ENCODE data around the gene SPATA16. TPM values are rescaled to one million over a fixed set of nuclear protein-coding genes. Genes with fewer than 3 reads are reported as not detected.

SPATA16 gene
- total and polyA plus RNA-seq, 2 donors (not counting 1 experiment from before 2014, with no cell fraction given), result not detected

- Histone ChIP-seq H3K4me3 (ENCODE audit: control extremely low read depth in 1 of 5, extremely low read depth in 1 of 5, insufficient read depth in 1 of 5, low read depth in 2 of 5, low read length in 4 of 5) (no peak overlapping the region), H3K27ac (ENCODE audit: low read length in 2 of 2) (no peak overlapping the region), H4K20me1 (ENCODE audit: control insufficient read depth, insufficient read depth, low read length, poor library complexity, severe bottlenecking) (no peaks in the 10 kb centered on the region), H3K9me3 (ENCODE audit: control extremely low read depth in 1 of 3, control insufficient read depth in 2 of 3, insufficient read depth in 1 of 3, low read length in 2 of 3) (no peaks in the 10 kb centered on the region), H3K79me2 (ENCODE audit: control insufficient read depth, insufficient read depth, low read length) (no peaks in the 10 kb centered on the region), H3K9ac (ENCODE audit: low read length) (no peak overlapping the region), H2AFZ (ENCODE audit: insufficient read depth, low read depth, low read length, poor library complexity, severe bottlenecking) (no peak overlapping the region), H3K4me1 (ENCODE audit: control insufficient read depth in 2 of 2, insufficient read depth in 2 of 2, low read length in 2 of 2) (no peaks in the 10 kb centered on the region), H3K4me2 (replicated peaks; ENCODE audit: low read depth, low read length, poor library complexity, severe bottlenecking) (no peak overlapping the region), H3K36me3 (replicated peaks in 1 of 2; ENCODE audit: control extremely low read depth in 1 of 2, control insufficient read depth in 1 of 2, extremely low read depth in 1 of 2, insufficient read depth in 2 of 2, low read length in 1 of 2) (no peaks in the 10 kb centered on the region), H3K27me3 (replicated peaks in 1 of 4; ENCODE audit: control extremely low read depth in 1 of 4, control insufficient read depth in 3 of 4, insufficient read depth in 4 of 4, low read length in 3 of 4) (no peaks in the 10 kb centered on the region)
- no peak overlapping the region for H3K4me3 Mint-ChIP-seq
- no peaks in the 10 kb centered on the region for H3K4me1 Mint-ChIP-seq
- POLR2A ChIA-PET, result no interaction called here
- WGBS (ENCODE audit: insufficient coverage), result 93% methylated on average over 1 of the region's 2 CpGs
- H3K27ac Mint-ChIP-seq, result no peak overlapping the region
- H3K27me3 Mint-ChIP-seq, result no peaks in the 10 kb centered on the region
- ATAC-seq (ENCODE audit: low read depth), result no peak
- CTCF ChIA-PET, result no interaction called here
- no peaks in the 10 kb centered on the region for H3K9me3 Mint-ChIP-seq (ENCODE audit: insufficient read depth)
- no peak for DNase-seq
- intact Hi-C loops (cut with micrococcal nuclease), result no loop called here
- TF ChIP-seq CTCF (IDR thresholded peaks at IDR 0.05), result no peak
- no peak for TF ChIP-seq EZH2 (IDR thresholded peaks at IDR 0.05; ENCODE audit: borderline replicate concordance, insufficient read depth, low read depth, low read length, poor library complexity, severe bottlenecking)
These were observed 172.4 kb downstream of the SPATA16 start for GRCh38 chr3:172968646-172969045.

DNA sequence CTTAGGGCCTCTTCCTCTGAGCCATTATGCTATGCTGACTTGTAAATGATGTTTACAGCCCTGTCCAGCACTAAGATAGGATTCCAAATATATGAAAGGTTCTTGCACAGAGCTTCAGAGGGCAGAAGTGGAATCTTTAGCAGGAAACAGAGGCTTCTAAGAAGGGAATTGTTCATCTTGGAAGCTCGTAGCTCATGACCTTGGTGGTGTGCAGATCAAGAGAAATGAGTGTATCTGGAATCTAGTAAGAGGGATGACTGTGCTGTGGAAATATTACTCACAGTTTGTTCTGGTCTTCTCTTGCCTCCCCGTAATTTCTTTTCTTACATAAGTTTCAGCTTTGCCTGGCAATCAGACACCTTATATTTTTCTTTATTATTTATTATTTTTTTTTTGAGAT is 175.8 kb downstream of the SPATA16 start:
- Histone ChIP-seq H3K27me3 (replicated peaks in 1 of 4; ENCODE audit: control extremely low read depth in 1 of 4, control insufficient read depth in 3 of 4, insufficient read depth in 4 of 4, low read length in 3 of 4) (no peaks in the 10 kb centered on the region), H3K9ac (ENCODE audit: low read length) (no peak overlapping the region), H2AFZ (ENCODE audit: insufficient read depth, low read depth, low read length, poor library complexity, severe bottlenecking) (no peak overlapping the region), H3K27ac (ENCODE audit: low read length in 2 of 2) (no peak overlapping the region), H3K4me2 (replicated peaks; ENCODE audit: low read depth, low read length, poor library complexity, severe bottlenecking) (no peak overlapping the region), H4K20me1 (ENCODE audit: control insufficient read depth, insufficient read depth, low read length, poor library complexity, severe bottlenecking) (no peaks in the 10 kb centered on the region), H3K4me1 (ENCODE audit: control insufficient read depth in 2 of 2, insufficient read depth in 2 of 2, low read length in 2 of 2) (no peaks in the 10 kb centered on the region), H3K9me3 (ENCODE audit: control extremely low read depth in 1 of 3, control insufficient read depth in 2 of 3, insufficient read depth in 1 of 3, low read length in 2 of 3) (no peaks in the 10 kb centered on the region), H3K4me3 (ENCODE audit: control extremely low read depth in 1 of 5, extremely low read depth in 1 of 5, insufficient read depth in 1 of 5, low read depth in 2 of 5, low read length in 4 of 5) (no peak overlapping the region), H3K79me2 (ENCODE audit: control insufficient read depth, insufficient read depth, low read length) (no peaks in the 10 kb centered on the region), H3K36me3 (replicated peaks in 1 of 2; ENCODE audit: control extremely low read depth in 1 of 2, control insufficient read depth in 1 of 2, extremely low read depth in 1 of 2, insufficient read depth in 2 of 2, low read length in 1 of 2) (no peaks in the 10 kb centered on the region)
- no peak for ATAC-seq (ENCODE audit: low read depth)
- DNase-seq, result no peak
- Mint-ChIP-seq H3K9me3 (ENCODE audit: insufficient read depth) (peaks cover 2% of the 10 kb centered on the region), H3K27me3 (no peaks in the 10 kb centered on the region), H3K4me3 (no peak overlapping the region), H3K4me1 (no peaks in the 10 kb centered on the region), H3K27ac (no peak overlapping the region)
- TF ChIP-seq CTCF (IDR thresholded peaks at IDR 0.05) (no peak), EZH2 (IDR thresholded peaks at IDR 0.05; ENCODE audit: borderline replicate concordance, insufficient read depth, low read depth, low read length, poor library complexity, severe bottlenecking) (no peak)
- intact Hi-C loops (cut with micrococcal nuclease), result no loop called here
- 50% methylated on average over 1 of the region's 2 CpGs for WGBS (ENCODE audit: insufficient coverage)
- CTCF ChIA-PET, result no interaction called here
- POLR2A ChIA-PET, result no interaction called here

All from B cell (primary cell).